HTERT RPE-1 (cell line): ENCODE measurements around the gene HOXA3.

Experiments used
- in situ Hi-C: fragments of 300-500 bp; cut with MboI; formaldehyde crosslinking; loops from 4 replicates; pipeline ENCODE4 v1.14.3; 2020; ENCODE audit warnings: low sequenced_read_pairs

The HOXA3 gene

GRCh38 chr7:27168265-27168947, 16.0 kb upstream of the HOXA3 start:
- in situ Hi-C loops: no loop called here

- in situ Hi-C loops: no loop called here
Observed at GRCh38 chr7:27167916-27168264, 15.5 kb upstream of the HOXA3 start.

- in situ Hi-C loops: no loop called here
Observed at GRCh38 chr7:27166531-27167505, 14.4 kb upstream of the HOXA3 start.

- in situ Hi-C loops: no loop called here
Observed at GRCh38 chr7:27165996-27166530, 13.7 kb upstream of the HOXA3 start.

- in situ Hi-C loops: no loop called here
Observed at GRCh38 chr7:27165089-27165995, 13.0 kb upstream of the HOXA3 start, which contains the start of gene HOXA9. Gene HOXA9 (minus strand): TSS chr7:27165537. CDS start chr7:27165457, 80 bp downstream.

GRCh38 chr7:27164367-27165088, 12.1 kb upstream of the HOXA3 start:
- in situ Hi-C loops: no loop called here

- in situ Hi-C loops: no loop called here
Observed at GRCh38 chr7:27164045-27164366, 11.6 kb upstream of the HOXA3 start.

GRCh38 chr7:27163288-27164044, 11.1 kb upstream of the HOXA3 start:
- in situ Hi-C loops: no loop called here

GRCh38 chr7:27162561-27163287, 10.3 kb upstream of the HOXA3 start:
- in situ Hi-C loops: no loop called here

- in situ Hi-C loops: no loop called here
Observed at GRCh38 chr7:27161721-27162560, 9.6 kb upstream of the HOXA3 start.

GRCh38 chr7:27161214-27161720, 8.9 kb upstream of the HOXA3 start:
- in situ Hi-C loops: no loop called here

GRCh38 chr7:27160546-27161213, 8.3 kb upstream of the HOXA3 start:
- in situ Hi-C loops: no loop called here

GRCh38 chr7:27160145-27160545, 7.8 kb upstream of the HOXA3 start:
- in situ Hi-C loops: no loop called here

- in situ Hi-C loops: no loop called here
Observed at GRCh38 chr7:27159266-27160144, 7.1 kb upstream of the HOXA3 start.

GRCh38 chr7:27158436-27159265, 6.3 kb upstream of the HOXA3 start:
- in situ Hi-C loops: no loop called here
